H1 (cell line): ENCODE data around the gene COL27A1. TPM values are rescaled to one million over a fixed set of nuclear protein-coding genes. Genes with fewer than 3 reads are reported as not detected.

Source experiments
- JUND ChIP-seq: IDR thresholded peaks from 2 replicates; pipeline ENCODE4 v1.6.1; 2011; ENCODE audit warnings: mild to moderate bottlenecking, improper control_type of control experiment, low read length
- SP2 ChIP-seq: IDR thresholded peaks from 2 replicates; pipeline ENCODE4 v1.6.1; 2012; ENCODE audit warnings: mild to moderate bottlenecking, low read length, inconsistent platforms
- polyA plus RNA-seq, 7 experiments: library from polyadenylated mRNA; depleted of rRNA in 3 of 7; stranded (reverse) in 5 of 7; unstranded in 2 of 7; fragments of >200 nt in 5 of 7; fragments of 200-250 nt in 2 of 7; gene quantifications; 1 replicate in 5 of 7; 2 replicates in 1 of 7; 4 replicates in 1 of 7; pipeline versions ENCODE4 v1.2.1 to v1.2.3, GENCODE V29; 2011 to 2013; ENCODE audit warnings: missing spikeins in 2 of 7, mixed read lengths in 2 of 7
- total RNA-seq: library from RNA; stranded (reverse); fragmentation: NEBNext Ultra II Directional; extraction: Animal tissue kit (Norgen Biotek cat#: 25700); gene quantifications from 2 replicates; pipeline ENCODE4 v1.2.1, GENCODE V29; 2021
- TF ChIP-seq, protein P1 (sequence below): fragments of 300-600 bp; sonication (generic); IDR thresholded peaks from 2 replicates; pipeline ENCODE4 v1.7.1; 2012; ENCODE audit warnings: low read length, moderate library complexity, mild to moderate bottlenecking, inconsistent platforms; ENCODE audit not compliant: insufficient replicate concordance

The COL27A1 gene
- total and polyA plus RNA-seq, 2 of the 8 experiments (the other 6 are each of a cell fraction or from before 2014, with no cell fraction given): 15.1 to 22.8 TPM

GRCh38 chr9:114261987-114262386 is 106.7 kb downstream of the COL27A1 start (continued):
- TF ChIP-seq, protein P1, sequence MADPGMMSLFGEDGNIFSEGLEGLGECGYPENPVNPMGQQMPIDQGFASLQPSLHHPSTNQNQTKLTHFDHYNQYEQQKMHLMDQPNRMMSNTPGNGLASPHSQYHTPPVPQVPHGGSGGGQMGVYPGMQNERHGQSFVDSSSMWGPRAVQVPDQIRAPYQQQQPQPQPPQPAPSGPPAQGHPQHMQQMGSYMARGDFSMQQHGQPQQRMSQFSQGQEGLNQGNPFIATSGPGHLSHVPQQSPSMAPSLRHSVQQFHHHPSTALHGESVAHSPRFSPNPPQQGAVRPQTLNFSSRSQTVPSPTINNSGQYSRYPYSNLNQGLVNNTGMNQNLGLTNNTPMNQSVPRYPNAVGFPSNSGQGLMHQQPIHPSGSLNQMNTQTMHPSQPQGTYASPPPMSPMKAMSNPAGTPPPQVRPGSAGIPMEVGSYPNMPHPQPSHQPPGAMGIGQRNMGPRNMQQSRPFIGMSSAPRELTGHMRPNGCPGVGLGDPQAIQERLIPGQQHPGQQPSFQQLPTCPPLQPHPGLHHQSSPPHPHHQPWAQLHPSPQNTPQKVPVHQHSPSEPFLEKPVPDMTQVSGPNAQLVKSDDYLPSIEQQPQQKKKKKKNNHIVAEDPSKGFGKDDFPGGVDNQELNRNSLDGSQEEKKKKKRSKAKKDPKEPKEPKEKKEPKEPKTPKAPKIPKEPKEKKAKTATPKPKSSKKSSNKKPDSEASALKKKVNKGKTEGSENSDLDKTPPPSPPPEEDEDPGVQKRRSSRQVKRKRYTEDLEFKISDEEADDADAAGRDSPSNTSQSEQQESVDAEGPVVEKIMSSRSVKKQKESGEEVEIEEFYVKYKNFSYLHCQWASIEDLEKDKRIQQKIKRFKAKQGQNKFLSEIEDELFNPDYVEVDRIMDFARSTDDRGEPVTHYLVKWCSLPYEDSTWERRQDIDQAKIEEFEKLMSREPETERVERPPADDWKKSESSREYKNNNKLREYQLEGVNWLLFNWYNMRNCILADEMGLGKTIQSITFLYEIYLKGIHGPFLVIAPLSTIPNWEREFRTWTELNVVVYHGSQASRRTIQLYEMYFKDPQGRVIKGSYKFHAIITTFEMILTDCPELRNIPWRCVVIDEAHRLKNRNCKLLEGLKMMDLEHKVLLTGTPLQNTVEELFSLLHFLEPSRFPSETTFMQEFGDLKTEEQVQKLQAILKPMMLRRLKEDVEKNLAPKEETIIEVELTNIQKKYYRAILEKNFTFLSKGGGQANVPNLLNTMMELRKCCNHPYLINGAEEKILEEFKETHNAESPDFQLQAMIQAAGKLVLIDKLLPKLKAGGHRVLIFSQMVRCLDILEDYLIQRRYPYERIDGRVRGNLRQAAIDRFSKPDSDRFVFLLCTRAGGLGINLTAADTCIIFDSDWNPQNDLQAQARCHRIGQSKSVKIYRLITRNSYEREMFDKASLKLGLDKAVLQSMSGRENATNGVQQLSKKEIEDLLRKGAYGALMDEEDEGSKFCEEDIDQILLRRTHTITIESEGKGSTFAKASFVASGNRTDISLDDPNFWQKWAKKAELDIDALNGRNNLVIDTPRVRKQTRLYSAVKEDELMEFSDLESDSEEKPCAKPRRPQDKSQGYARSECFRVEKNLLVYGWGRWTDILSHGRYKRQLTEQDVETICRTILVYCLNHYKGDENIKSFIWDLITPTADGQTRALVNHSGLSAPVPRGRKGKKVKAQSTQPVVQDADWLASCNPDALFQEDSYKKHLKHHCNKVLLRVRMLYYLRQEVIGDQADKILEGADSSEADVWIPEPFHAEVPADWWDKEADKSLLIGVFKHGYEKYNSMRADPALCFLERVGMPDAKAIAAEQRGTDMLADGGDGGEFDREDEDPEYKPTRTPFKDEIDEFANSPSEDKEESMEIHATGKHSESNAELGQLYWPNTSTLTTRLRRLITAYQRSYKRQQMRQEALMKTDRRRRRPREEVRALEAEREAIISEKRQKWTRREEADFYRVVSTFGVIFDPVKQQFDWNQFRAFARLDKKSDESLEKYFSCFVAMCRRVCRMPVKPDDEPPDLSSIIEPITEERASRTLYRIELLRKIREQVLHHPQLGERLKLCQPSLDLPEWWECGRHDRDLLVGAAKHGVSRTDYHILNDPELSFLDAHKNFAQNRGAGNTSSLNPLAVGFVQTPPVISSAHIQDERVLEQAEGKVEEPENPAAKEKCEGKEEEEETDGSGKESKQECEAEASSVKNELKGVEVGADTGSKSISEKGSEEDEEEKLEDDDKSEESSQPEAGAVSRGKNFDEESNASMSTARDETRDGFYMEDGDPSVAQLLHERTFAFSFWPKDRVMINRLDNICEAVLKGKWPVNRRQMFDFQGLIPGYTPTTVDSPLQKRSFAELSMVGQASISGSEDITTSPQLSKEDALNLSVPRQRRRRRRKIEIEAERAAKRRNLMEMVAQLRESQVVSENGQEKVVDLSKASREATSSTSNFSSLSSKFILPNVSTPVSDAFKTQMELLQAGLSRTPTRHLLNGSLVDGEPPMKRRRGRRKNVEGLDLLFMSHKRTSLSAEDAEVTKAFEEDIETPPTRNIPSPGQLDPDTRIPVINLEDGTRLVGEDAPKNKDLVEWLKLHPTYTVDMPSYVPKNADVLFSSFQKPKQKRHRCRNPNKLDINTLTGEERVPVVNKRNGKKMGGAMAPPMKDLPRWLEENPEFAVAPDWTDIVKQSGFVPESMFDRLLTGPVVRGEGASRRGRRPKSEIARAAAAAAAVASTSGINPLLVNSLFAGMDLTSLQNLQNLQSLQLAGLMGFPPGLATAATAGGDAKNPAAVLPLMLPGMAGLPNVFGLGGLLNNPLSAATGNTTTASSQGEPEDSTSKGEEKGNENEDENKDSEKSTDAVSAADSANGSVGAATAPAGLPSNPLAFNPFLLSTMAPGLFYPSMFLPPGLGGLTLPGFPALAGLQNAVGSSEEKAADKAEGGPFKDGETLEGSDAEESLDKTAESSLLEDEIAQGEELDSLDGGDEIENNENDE: no peak
- TF ChIP-seq SP2: no peak
- TF ChIP-seq JUND: no peak
